GM20431 (cell line): ENCODE results near the gene FOXL1.
"Not testable (repeated sequence)": the region's sequence is repeated elsewhere in the genome, so short reads cannot be mapped to it uniquely, and the experiment has no call there.

ENCODE experiments used
- in situ Hi-C: fragments of 300-500 bp; cut with MseI, MboI; formaldehyde crosslinking; loops from one replicate; pipeline ENCODE4 v1.15.0; 2020; ENCODE audit warnings: low sequenced_read_pairs; ENCODE audit not compliant: unreplicated experiment

Gene FOXL1

GRCh38 chr16:86577314-86577971 lies 906 bp upstream of the FOXL1 start:
- in situ Hi-C loops = no loop called here

- in situ Hi-C loops = no loop called here
Measured at GRCh38 chr16:86578611-86579267, 390 bp downstream of the FOXL1 start.

- in situ Hi-C loops = no loop called here
Measured at GRCh38 chr16:86579268-86580062, 1.1 kb downstream of the FOXL1 start.

GRCh38 chr16:86580063-86580790 lies 1.9 kb downstream of the FOXL1 start:
- in situ Hi-C loops = no loop called here

GRCh38 chr16:86580791-86581170 lies 2.4 kb downstream of the FOXL1 start:
- in situ Hi-C loops = no loop called here

GRCh38 chr16:86581458-86581857 lies 3.1 kb downstream of the FOXL1 start:
- in situ Hi-C loops = no loop called here

- in situ Hi-C loops = no loop called here
Measured at GRCh38 chr16:86584071-86584685, 5.8 kb downstream of the FOXL1 start.

GRCh38 chr16:86584726-86585721 lies 6.7 kb downstream of the FOXL1 start:
- in situ Hi-C loops = no loop called here

GRCh38 chr16:86585821-86586611 lies 7.7 kb downstream of the FOXL1 start:
- in situ Hi-C loops = no loop called here

GRCh38 chr16:86587487-86587886 lies 9.1 kb downstream of the FOXL1 start:
- in situ Hi-C loops = no loop called here

GRCh38 chr16:86587955-86588354 lies 9.6 kb downstream of the FOXL1 start:
- in situ Hi-C loops = not testable (repeated sequence)

GRCh38 chr16:86590501-86591144 lies 12.3 kb downstream of the FOXL1 start:
- in situ Hi-C loops = no loop called here

- in situ Hi-C loops = no loop called here
Measured at GRCh38 chr16:86591270-86591669, 12.9 kb downstream of the FOXL1 start.

- in situ Hi-C loops = no loop called here
Measured at GRCh38 chr16:86593913-86594620, 15.7 kb downstream of the FOXL1 start.

GRCh38 chr16:86594721-86595120 lies 16.4 kb downstream of the FOXL1 start:
- in situ Hi-C loops = no loop called here

- in situ Hi-C loops = no loop called here
Measured at GRCh38 chr16:86595983-86596605, 17.7 kb downstream of the FOXL1 start.
